HG02642 (cell line): ENCODE results near the gene HPCAL1.
"Not testable (repeated sequence)": the region's sequence is repeated elsewhere in the genome, so short reads cannot be mapped to it uniquely, and the experiment has no call there.

ENCODE experiments used
- ATAC-seq: cut with Tn5 transposase; IDR thresholded peaks from one replicate; pipeline ENCODE4 v1.9.1; 2021; ENCODE audit warnings: mild to moderate bottlenecking; ENCODE audit not compliant: unreplicated experiment, poor library complexity

HPCAL1 gene

DNA sequence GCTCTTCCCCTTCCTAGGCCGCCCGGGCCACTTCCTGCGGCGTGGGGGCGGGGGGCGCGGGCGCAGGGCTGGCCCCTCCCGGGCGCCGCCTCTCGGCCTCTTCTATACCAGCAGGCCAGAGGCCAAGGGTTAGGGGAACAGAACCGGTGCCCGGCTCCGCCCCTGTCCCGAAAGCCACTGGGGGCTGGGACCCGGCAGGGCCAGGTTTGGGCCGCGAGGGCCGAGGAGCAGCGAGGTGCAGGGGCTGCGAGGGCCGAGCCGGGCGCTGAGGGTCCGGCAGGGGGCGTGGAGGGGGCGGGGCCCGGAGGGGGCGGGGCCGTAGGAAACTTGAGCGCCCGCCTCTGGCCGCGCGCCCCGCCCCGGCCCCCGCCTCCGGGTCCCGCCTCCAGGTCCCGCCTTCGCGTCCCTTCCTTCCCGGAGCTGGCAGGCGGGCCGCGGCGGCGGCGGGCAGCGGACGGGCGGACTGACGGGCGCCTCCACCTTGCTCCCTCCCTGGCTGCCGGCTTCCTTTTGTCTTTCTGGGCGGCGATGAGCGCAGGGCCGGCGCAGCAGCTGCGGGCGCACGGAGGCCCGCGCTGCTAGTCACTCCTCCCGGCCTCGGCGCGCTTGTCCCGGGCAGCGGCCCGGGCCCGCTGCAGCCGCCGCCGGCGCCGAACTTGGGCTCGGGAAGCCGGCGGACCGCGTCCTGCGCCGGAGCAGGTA, at the start of gene HPCAL1:
HPCAL1 (plus strand) TSS at position 426 of the 702 bp plus-strand sequence. CDS start 116,854 bp downstream, outside the sequence.
- peak; percentile 75 for ATAC-seq

DNA sequence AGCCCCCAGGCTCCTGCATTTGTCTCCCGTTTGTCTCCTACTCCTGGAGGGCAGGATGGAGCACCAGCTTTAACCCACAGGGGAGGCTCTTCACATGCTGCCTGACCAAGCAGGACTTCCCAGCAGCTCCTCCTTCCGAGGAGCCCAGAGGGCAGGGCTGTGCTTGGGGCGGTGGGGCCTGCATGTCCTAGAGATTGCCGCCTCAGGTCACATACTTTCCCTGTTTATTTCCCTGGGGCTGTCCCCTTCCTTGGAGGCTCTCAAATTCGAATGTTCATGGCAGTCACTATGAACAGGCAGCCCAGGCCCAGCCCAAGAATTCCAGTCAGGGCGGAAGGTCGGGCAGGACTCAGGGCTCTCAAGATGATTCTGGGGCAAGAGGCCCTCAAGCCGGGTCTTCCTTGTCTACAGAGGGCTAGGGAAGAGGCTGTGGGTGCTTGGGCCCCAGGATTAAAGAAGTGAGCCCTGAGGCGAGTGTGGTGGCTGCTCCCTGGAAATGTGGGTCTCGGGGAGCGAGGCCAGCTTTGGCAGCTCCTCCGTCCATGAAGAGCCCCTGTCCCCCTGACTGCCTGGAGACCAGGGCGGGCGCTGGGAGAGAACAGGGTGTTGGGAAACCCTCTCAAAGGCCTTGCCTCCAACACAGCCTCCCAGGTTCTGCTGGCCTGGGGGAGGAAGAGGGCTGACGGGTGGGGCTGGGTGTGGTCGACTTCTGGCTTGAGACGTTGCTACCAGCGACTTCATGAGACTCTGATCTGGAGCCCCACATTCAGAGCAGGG, 48.9 kb upstream of the HPCAL1 start:
- ATAC-seq, result no peak

GRCh38 chr2:10254373-10255188, 48.1 kb upstream of the HPCAL1 start:
- no peak for ATAC-seq

- no peak for ATAC-seq
Observed at GRCh38 chr2:10255189-10256030, 47.3 kb upstream of the HPCAL1 start.

GRCh38 chr2:10256031-10256514, 46.6 kb upstream of the HPCAL1 start:
- ATAC-seq, result no peak

DNA sequence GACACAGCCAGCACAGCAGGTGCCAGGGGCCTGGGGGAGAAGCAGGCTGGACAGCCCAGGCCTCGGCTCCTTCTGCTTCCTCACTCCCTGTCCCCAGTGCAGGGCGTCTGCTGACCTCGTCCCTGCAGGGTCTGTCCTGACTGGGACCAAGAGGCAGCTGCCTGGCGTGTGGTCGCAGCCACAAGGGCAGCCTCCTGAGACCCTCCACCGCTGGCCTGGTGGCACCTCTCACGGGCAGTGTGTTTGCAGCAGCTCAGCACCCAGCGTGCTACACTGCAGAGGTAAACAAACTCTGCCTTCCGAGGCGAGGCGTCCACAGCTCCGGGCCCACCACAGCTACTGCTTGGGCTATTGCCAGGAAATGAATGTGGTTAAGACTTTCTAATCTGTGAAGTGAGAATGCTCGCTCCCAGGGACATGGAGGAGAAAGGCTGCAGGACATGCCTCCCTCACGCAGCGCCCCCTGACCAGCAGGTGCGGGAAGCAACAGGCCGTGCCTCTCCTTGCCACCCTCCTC, 46.1 kb upstream of the HPCAL1 start:
- no peak for ATAC-seq

DNA sequence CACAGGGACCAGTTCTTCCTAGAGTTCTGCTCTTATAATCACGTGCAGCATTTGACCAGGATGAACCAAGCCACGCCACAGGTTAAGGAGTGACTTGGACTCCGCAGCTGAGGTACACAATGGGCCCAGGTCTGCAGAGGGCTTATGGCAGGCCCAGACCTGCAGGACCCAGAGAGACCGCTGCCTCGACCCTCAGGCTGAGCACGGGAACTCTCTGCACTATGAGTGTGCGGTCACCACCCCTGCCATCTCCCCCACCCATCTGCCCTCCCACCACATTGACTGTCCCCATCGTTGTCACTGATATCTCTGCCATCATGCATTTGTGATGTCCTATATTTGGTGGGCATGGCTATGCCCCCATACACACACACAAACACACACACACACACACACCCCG, 45.7 kb upstream of the HPCAL1 start:
- ATAC-seq, result no peak

DNA sequence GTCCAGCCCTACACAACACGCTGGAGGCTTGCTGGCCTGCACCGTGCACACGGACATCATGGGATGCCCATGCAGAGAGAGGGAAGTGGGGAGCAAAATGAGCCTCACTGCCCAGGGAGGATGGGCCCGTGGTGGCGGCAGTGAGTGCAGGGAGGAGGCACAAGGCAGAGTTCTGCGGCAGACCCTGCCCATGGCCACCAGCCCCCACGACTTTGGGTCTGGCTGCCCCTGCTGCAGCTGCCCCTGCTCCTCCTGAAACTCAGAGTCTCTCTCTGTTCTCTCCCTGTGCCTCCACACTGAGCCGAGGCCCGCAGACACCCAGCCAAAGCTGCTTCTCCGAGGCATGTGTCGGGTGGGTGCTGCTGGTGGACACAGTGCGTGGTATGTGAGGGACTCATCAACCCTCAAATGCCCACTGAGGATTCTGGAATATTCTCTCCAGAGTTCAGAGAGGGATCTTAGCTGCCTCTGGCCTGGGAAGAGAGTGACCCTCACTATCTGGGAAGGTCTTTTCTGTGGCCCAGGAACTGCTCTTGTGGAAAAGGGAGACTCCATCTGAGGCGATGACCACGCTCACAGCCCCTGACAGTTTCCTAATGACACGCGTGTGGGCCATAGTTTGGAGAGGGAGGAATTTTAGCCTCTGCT, 45.1 kb upstream of the HPCAL1 start:
- ATAC-seq, result no peak

GRCh38 chr2:10258326-10258725, 44.4 kb upstream of the HPCAL1 start:
- ATAC-seq, result no peak

DNA sequence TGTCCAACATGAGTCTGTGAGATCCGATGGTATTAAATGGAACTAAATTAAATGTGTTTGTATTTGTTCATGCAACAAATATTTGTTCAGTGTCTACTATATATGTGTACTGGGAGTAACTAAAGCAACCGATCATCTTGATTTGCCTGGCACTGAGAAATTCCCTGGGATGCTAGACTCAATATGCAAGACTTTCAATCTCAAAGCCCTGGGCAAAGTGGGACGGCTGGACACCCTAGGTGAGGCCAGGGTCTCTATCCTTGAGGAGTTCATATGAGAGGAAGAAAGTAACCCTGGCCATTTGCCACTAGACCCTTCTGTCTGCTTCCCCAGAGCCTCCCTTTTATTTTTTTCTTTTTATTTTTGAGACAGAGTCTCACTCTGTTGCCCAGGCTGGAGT, 44.0 kb upstream of the HPCAL1 start:
- no peak for ATAC-seq

DNA sequence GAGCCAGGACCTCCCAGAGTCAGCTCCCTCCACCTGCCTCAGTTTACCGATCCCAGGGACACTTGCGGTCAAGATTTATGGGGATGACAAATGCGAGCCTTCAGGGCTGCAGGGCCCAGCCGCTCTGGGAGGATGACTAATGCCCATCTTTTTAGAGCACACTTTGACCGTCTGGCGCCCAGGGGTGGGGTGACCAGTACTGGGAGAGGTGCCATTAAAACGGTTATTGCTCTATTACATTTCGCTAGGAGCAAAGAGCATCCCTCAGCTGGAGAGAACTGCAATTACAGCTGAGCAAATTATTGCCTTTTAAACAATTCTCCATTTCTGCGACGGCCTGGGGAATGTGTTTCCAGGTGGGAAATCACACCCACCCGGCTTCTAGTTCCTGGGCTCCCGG, 42.6 kb upstream of the HPCAL1 start:
- no peak for ATAC-seq

DNA sequence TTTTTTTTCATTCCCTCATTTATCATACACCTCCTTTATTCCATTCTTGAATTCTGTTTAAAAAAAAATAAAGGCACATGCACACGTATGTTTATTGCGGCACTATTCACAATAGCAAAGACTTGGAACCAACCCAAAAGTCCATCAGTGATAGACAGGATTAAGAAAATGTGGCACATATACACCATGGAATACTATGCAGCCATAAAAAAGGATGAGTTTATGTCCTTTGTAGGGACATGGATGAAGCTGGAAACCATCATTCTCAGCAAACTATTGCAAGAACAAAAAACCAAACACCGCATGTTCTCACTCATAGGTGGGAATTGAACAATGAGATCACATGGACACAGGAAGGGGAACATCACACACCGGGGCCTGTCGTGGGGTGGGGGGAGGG, 39.2 kb upstream of the HPCAL1 start:
- not testable (repeated sequence) for ATAC-seq

DNA sequence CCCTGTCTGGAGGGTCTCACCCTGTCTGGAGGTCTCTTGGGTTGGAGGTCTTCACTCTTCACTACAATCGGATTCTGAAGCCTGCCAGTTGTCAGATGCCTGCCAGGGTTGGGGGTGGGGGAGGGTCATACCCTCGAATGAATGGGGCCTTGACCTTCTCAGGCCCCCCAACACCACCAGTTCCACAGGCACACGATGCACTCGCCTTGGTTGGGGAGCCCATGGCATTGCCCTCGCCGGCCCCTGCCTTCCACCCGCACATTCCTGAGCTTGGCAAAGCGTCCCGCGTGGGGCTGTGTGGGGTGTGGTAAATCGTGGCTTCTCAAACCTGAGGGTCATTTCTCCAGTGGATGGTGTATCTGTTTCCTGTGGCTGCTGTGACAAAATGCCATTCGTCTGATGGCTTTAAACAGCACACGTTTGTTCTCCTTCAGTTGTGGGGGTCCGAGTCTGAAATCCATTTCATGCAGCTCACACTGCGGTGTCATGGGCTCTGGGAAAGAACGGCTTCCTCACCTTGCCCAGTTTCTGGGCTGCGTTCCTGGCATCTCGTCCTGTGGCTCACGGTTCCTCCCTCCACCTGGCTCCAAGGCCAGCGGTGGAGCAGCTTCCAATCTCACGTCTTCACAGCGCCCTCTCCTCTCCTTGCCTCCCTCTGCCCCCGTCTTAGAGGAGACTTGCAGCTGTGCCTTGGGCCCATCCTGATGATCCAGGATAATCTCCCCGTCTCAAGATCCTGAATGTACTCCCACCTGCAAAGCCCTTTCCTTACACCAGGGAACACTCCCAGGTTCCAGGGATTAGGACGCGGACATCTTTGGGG, 38.0 kb upstream of the HPCAL1 start:
- no peak for ATAC-seq

DNA sequence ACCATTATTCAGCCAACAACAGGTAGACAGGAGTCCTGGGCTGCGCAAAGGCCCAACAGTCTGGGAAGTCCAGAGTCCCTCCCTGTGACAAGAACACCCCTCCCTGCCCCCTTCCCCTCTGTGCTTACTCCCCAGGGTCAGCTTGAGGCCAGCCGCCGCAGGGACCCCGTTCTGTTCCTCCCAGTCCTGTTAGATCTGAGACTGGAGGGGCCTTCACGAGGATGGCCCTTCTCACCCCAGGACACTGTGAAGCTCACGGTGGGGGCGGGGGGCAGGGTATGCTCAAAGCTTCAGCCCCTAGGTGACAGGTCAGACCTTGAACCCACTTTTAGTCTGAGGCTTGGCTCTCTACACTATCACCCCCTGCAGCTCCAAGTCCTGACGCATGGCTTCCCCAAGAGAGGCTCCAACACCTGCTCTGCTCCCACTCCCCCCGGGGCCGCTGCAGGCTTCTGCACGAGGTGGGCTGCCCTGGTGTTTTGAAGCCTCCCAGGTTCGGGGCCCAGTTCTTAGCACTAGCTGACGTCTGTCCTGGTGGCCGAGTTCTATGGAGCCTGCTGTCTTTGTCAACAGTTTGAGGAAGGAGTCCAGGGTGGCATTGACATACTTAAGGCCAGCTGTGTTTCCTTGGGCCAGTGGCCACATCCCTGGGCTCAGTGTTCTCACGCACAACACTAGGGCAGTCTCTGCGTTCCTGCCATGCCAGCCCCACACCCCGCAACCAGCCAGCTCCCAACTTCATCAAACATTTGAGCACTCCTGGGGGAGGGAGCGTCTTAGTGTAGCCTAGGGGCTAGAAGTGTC, 37.2 kb upstream of the HPCAL1 start:
- ATAC-seq, result no peak

- ATAC-seq, result no peak
Observed at GRCh38 chr2:10266133-10266620, 36.5 kb upstream of the HPCAL1 start.

GRCh38 chr2:10267036-10267435, 35.7 kb upstream of the HPCAL1 start:
- ATAC-seq, result no peak
